ENCODE measurements around the gene CPLX3. TPM values are rescaled to one million over a fixed set of nuclear protein-coding genes. Genes with fewer than 3 reads are reported as not detected.

The CPLX3 gene
- total and polyA plus RNA-seq, 10 of the 15 experiments (the other 5 are each of a cell fraction or from before 2014, with no cell fraction given): 0.02 to 0.04 TPM; not detected in 8

- TF ChIP-seq SMAD1 (IDR thresholded peaks at IDR 0.05; ENCODE audit: low read depth, partially characterized antibody): no peak
- TF ChIP-seq IRF4 (IDR thresholded peaks at IDR 0.05; ENCODE audit: low read depth, low read length): no peak
- no peak for TF ChIP-seq POLR2AphosphoS2 (IDR thresholded peaks at IDR 0.05; ENCODE audit: low read depth, low read length)
- TF ChIP-seq MYB (IDR thresholded peaks at IDR 0.05; ENCODE audit: borderline replicate concordance, low read depth, low read length): no peak
- TF ChIP-seq RCOR1 (conservative IDR thresholded peaks at IDR 0.05; ENCODE audit: low read depth, low read length): no peak
- 0 out of 3 replicates have a peak, but pooled peaks of 1 of the 2 experiments have one; percentile 10 for TF ChIP-seq EGR1 (IDR thresholded peaks at IDR 0.05; ENCODE audit: borderline replicate concordance in 1 of 2, low read depth in 2 of 2, low read length in 2 of 2)
- TF ChIP-seq BRCA1 (IDR thresholded peaks at IDR 0.05; ENCODE audit: low read depth, low read length): no peak
- TF ChIP-seq FOXK2 (IDR thresholded peaks at IDR 0.05): no peak
- no peak for TF ChIP-seq SREBF1 (IDR thresholded peaks at IDR 0.05; ENCODE audit: low read length)
- no peak for TF ChIP-seq RAD51 (IDR thresholded peaks at IDR 0.05)
- TF ChIP-seq ATF7 (IDR thresholded peaks at IDR 0.05; ENCODE audit: low read depth): peak; percentile 91
- no peak; the same call in 1 of the 2 replicates for TF ChIP-seq TCF3 (IDR thresholded peaks at IDR 0.05; ENCODE audit: borderline replicate concordance, insufficient read depth, low read depth, low read length)
- no peak for TF ChIP-seq PRDM15 (CRISPR knock-in tag; IDR thresholded peaks at IDR 0.05)
- TF ChIP-seq CREM (IDR thresholded peaks at IDR 0.05; ENCODE audit: low read depth): peak; percentile 79; the same call in 1 of the 2 replicates
- TF ChIP-seq SMAD5 (IDR thresholded peaks at IDR 0.05; ENCODE audit: low read depth): peak; percentile 59
- no peak; the same call in 1 of the 2 replicates for TF ChIP-seq SIN3A (IDR thresholded peaks at IDR 0.05; ENCODE audit: low read depth, low read length)
- TF ChIP-seq GATAD2B (conservative IDR thresholded peaks at IDR 0.05; ENCODE audit: low read depth): peak; percentile 96
- no peak for TF ChIP-seq ZSCAN29 (IDR thresholded peaks at IDR 0.05)
- no peak for TF ChIP-seq WRNIP1 (IDR thresholded peaks at IDR 0.05; ENCODE audit: borderline replicate concordance, low read depth, low read length)
- no peak for TF ChIP-seq RBBP5 (conservative IDR thresholded peaks at IDR 0.05)
- peak; percentile 53; the same call in 1 of the 2 replicates for TF ChIP-seq NR2F1 (conservative IDR thresholded peaks at IDR 0.05)
- no peak for TF ChIP-seq FOXM1 (IDR thresholded peaks at IDR 0.05; ENCODE audit: low read depth, low read length)
- peak; percentile 75; the same call in 1 of the 2 replicates for TF ChIP-seq ZNF687 (IDR thresholded peaks at IDR 0.05)
- no peak for TF ChIP-seq ZNF274 (IDR thresholded peaks at IDR 0.05; ENCODE audit: insufficient read depth, insufficient read length)
- no peak for TF ChIP-seq BCL11A (IDR thresholded peaks at IDR 0.05; ENCODE audit: low read depth, low read length)
- no peak for TF ChIP-seq HDAC2 (IDR thresholded peaks at IDR 0.05)
These were observed 46.8 kb downstream of the CPLX3 start, which contains the start of gene SCAMP2 (continued) for GRCh38 chr15:74873036-74873755.

All from GM12878 (cell line).